M059J (cell line): ENCODE data around the gene GRK6. TPM values are rescaled to one million over a fixed set of nuclear protein-coding genes. Genes with fewer than 3 reads are reported as not detected.

Experiments
- DNase-seq: peaks from one replicate; pipeline ENCODE4 v3.0.0-alpha.2; 2012; ENCODE audit warnings: low read depth
- total RNA-seq: library from RNA; depleted of rRNA; stranded (reverse); fragments of >200 nt; shearing (Covaris generic); gene quantifications from 2 replicates; pipeline ENCODE4 v1.2.3, GENCODE V29; 2014

GRK6 gene
- total RNA-seq, 1 experiment from 2014 or later: 37.3 TPM

- DNase-seq: peak; percentile 100
These were observed 493 bp upstream of the GRK6 start for GRCh38 chr5:177425801-177426565.

DNA sequence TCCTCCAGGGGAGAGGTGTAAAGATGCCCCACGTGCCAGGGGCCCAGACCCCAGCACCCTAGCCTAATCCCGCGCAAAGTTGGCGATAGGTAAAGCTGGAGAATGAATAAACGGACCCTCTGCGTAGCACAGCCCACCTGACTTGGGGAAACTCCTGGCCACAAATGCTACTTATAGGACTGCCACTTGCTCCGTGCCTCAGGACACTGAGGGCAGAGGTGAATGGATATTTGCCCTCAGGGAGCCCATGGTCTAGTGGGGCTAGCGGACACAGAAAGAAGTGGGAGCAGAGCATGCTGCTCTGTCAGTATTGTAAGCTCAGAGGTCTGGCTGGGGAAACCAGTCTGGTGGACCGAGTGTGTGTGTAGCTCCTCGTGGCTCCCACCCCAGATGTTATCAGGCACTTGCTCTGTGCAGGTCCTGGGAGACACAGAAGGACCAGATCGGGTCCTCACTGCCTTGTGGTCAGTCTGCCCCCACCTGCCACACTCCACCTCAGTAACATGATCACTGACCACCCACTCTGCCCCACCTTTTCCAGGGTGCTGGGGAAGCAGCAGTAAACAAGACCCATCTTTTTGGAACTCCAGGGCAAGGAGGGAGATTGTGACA lies 841 bp downstream of the GRK6 start:
- no peak for DNase-seq

DNA sequence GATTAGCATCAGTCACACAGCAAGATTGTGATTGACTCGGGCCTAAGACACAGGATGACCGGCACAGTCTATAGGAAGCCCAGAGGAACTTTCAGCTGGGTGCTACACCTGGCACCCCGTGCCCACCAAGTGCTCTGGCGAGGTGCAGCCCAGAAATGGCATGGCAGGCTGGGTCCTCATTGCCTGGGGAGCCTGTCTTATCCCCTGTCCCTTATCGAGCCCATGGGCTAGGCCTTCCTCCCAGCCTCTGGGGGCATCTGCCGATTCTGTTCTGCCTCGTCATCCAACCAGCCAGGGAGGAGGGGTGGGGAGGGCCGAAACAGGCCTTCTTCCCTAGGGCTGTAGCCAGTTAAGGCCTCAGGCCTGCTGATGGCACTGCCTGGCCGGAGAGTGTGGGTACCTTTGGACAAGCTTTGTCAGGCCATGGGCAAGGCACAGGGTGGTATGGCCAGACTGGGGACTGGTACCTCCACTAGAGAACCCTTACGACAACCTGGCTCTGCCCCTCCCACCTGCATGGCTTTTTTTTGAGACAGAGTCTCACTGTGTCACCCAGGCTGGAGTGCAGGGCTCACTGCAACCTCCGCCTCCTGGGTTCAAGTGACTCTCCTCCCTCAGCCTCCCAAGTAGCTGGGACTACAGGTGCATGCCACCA lies 1.6 kb downstream of the GRK6 start:
- DNase-seq: no peak

DNA sequence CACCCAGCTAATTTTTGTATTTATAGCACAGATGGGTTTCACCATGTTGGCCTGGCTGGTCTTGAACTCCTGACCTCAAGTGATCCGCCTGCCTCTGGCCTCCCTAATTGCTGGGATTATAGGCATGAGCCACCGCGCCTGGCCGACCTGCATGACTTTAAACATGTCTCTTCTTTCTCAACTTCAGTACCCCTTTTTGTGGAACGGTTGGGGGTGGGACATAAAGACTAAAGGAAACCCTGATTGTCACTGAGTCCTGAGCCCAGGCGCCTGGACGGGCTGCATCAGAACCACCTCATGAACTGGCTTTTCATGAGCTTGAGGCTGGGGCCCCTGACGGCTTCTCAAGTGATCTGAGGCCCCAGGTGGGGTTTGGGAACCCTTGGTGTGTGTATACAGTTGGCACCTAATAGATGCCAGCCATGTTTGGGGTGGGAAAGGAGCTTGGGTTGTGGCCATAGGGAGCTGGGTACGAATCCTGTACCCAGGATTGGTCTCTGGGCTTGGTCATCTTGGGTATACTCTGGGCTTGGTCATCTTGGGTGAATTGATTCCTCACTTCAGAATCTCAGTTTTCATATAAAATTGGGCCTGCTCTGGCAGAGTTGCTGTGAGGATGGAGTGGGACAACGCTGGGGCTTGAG lies 2.2 kb downstream of the GRK6 start:
- no peak for DNase-seq

GRCh38 chr5:177429248-177430040 lies 3.0 kb downstream of the GRK6 start:
- DNase-seq: no peak

DNA sequence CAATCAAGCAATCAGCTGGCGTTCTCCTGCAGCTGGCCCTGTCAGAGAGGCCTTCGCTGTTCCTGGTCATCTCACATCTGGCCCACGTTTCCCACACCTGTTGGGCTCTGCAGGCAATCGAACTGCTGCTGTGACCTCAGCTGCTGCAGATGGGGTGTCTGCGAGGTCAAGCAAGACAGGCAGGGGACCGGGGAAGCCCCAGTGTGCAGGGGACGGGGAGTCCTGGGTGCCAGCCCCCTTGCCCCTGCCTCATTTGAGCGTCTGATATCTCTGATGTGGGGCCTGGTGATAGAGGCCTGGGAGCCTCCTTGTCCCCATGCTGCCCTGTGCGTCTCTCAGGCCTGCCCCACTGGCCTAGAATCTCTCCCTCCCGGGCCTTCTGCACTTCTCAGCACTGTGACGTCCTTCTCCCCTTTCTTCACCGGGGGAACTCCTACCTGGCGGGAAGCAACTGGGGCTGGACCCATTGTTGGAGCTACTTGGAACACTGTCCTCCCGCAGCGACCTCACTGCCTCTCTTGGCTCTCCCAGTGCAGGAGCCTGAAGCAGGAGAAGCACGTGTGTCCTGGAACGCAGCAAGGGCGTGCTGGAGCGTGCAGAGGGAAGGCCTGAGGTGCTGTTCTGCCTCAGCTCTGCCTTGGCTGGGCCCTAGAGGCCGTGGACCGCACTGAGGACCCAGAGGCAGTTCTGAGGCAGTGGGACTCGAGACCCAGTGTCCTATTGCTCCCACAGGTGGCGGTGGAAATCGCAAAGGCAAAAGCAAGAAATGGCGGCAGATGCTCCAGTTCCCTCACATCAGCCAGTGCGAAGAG lies 3.9 kb downstream of the GRK6 start:
- no peak for DNase-seq

DNA sequence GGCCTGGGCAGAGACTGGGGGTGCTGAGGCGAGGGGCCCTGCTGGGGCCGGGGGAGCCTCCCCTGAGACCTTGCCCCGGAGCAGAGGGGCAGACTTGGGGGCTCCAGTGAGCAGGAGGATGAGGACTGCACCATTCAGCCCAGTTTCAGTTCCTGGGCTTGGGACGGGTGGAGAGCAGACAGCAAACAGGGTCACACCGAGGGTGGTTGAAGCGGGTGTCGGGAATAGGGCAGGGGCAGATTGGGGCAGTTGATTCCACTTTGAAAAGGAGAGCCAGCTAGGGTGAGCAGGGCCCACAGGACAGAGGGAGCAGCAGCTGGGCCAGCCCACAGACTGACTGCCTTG lies 4.5 kb downstream of the GRK6 start:
- DNase-seq: no peak

DNA sequence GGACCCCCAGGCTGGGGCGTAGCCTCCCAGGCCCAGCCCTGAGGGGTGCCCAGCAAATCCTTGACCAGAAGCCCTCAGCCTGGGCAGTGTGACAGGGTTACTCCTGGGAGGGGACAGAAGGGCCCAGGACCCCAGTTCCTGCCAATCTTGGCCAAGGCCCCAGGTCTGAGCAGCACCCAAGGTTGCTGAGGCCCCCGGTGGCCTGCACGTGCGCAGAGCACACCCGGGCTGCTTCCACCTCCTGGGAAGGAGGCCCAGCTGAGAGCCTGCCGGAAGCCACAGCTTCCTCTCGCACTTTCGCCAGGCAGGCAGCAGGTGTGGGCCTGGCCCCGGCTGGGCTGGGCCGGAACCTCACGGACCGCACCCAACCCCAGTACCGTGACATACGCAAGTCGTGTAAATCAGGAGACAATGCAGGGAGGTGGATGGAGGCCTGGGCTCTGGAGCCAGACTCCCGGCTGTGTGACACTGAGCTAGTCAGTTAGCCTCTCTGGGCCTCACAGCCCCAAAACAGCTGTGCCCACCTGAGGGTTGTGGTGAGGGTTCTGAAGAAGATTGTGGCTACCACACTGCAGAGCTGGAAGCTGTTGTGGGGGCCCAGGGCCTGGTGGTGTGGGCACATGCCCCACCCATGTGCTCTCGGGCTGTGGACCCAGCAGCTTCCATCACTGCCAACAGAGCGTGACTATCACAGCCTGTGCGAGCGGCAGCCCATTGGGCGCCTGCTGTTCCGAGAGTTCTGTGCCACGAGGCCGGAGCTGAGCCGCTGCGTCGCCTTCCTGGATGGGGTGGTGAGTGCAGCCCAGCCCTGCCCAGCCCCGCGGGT lies 5.1 kb downstream of the GRK6 start:
- no peak for DNase-seq

- no peak for DNase-seq
These were observed 5.8 kb downstream of the GRK6 start for GRCh38 chr5:177432143-177432838.

DNA sequence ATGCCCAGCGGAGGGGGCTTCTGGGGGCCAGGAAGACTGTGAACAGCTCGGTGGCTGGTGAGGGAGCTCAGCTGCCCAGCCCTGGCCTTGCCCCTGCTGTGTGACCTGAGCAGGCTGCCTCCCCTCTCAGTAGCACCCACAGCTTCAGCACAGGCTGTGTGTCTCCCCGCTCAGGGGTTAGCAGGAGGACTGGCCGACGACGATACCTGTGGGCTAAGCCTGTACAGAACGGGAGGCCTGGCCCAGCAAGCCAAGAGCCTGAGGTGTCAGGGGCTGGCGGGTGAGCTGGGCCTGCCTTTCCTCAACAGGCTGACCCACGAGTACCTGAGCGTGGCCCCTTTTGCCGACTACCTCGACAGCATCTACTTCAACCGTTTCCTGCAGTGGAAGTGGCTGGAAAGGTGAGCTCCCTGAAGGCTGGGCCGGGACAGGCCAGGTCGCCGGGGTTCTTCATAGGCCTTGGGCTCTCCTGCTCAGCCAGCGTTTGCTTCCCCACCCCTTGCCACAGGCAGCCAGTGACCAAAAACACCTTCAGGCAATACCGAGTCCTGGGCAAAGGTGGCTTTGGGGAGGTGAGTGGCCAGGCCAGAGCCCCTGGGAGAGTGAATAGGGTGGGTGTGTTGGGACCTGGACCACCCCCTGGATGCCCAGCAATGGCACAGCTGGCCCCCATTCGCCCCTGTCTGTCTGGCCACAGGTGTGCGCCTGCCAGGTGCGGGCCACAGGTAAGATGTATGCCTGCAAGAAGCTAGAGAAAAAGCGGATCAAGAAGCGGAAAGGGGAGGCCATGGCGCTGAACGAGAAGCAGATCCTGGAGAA lies 6.6 kb downstream of the GRK6 start:
- no peak for DNase-seq

- DNase-seq: no peak
These were observed 7.3 kb downstream of the GRK6 start for GRCh38 chr5:177433658-177434217.

GRCh38 chr5:177434437-177434836 lies 8.0 kb downstream of the GRK6 start:
- no peak for DNase-seq

DNA sequence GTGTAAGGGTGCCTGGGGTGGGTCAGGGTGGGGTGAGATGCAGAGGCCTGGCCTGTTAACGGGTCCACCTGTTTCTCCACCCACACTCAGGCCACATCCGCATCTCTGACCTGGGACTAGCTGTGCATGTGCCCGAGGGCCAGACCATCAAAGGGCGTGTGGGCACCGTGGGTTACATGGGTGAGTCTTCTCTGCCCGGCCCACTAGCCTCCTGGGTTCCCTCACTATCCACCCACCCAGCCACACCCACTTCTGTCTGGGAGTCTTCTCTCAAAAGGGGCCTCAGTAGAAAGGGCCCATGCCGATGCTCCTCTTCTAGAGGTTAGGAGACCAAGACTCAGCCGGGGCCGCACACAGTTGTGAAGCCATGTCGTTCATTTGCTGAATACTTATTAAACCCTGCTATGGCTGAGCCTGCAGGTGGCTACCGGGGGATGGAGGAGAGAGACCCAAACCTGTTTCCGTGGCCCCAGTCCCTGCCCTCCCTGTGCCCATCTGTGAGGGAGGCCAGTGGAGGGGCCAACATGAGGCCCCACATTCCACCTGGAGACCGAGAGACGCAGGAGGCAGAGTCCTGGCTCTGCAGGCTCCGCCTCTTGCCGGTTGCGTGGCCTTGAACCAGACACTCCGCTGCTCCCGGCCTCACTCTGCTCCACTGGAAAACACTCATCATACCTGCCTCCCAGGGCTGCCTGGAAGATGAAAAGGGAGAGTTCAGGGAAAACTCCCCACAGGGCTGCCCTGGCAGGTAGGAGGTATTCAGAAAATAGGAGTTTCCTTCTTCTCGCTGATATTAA lies 8.7 kb downstream of the GRK6 start:
- no peak for DNase-seq

DNA sequence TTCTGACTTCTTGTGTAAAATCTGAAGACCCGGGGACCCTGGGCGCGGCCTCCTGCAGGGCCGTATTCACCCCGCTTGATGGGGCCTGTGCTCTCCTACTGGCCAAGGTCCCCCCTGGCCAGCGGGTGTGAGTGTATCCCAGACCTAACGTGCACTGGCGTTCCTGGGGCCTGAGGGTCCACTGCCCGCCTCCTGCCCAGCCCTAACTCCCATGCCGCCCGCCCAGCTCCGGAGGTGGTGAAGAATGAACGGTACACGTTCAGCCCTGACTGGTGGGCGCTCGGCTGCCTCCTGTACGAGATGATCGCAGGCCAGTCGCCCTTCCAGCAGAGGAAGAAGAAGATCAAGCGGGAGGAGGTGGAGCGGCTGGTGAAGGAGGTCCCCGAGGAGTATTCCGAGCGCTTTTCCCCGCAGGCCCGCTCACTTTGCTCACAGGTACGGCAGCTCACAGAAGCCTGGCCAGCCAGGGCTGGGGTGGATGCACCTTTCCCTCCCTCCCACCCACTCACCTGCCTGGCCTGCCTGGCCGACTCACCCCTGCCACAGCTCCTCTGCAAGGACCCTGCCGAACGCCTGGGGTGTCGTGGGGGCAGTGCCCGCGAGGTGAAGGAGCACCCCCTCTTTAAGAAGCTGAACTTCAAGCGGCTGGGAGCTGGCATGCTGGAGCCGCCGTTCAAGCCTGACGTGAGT lies 9.5 kb downstream of the GRK6 start:
- no peak for DNase-seq

GRCh38 chr5:177437623-177438022 lies 11.1 kb downstream of the GRK6 start:
- DNase-seq: no peak

DNA sequence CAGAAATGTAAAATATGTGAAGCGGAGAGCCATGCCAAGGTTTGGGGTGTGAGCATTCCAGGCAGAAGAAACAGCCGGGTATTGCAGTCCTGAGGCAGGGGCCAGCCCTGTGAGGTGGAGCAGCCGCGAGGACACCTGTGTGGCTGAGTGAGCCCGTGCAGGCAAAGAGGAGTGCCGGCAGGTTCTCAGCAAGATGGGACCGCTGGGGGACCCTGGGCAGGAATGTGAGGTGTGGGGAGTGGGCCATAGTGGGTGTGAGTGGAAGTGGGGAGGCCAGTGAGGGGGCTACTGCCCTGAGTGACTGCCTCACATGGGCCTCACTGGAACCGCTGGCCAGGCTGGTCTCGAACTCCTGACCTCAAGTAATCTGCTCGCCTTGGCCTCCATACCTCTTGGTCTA lies 12.0 kb downstream of the GRK6 start:
- DNase-seq: no peak

- no peak for DNase-seq
These were observed 13.1 kb downstream of the GRK6 start for GRCh38 chr5:177439518-177440053.
